H1 (cell line): Measurements from ENCODE around the gene TEX38. TPM values are rescaled to one million over a fixed set of nuclear protein-coding genes. Genes with fewer than 3 reads are reported as not detected.
"Not testable (repeated sequence)": the region's sequence is repeated elsewhere in the genome, so short reads cannot be mapped to it uniquely, and the experiment has no call there.

Experiments
- CTCF ChIA-PET: fragments of 300-600 bp; sonication (Branson Sonifier 250); formaldehyde crosslinking; loops from one replicate; lab custom pipeline; 2021; ENCODE audit not compliant: partially characterized antibody; lab: Charles Lee
- POLR2A ChIA-PET: fragments of 300-600 bp; sonication (Branson Sonifier 250); formaldehyde crosslinking; loops from one replicate; lab custom pipeline; 2021; ENCODE audit warnings: inconsistent platforms; ENCODE audit not compliant: partially characterized antibody; lab: Charles Lee
- DNase-seq, 2 experiments: peaks; one replicate each; pipeline versions ENCODE4 v3.0.0 to v3.0.0-alpha.2; 2010 to 2022; ENCODE audit warnings: low spot score in 2 of 2, low read depth in 1 of 2, mixed read lengths in 1 of 2
- FAIRE-seq: peaks from 2 replicates; lab custom pipeline; 2011; peaks lifted over from hg19 to GRCh38; lab: Jason Lieb, UNC
- H2AFZ ChIP-seq: 2 replicates; pipeline ENCODE4 v1.8.1; 2012; ENCODE audit warnings: low read length, inconsistent platforms
- H2AK5ac ChIP-seq: 2 replicates; pipeline ENCODE4 v1.6.1; 2013; ENCODE audit warnings: low read depth, low read length
- H2BK120ac ChIP-seq: replicated peaks from 2 replicates; pipeline ENCODE3; 2013; ENCODE audit warnings: low read depth, low read length, inconsistent platforms
- H2BK12ac ChIP-seq: 2 replicates; pipeline ENCODE4 v1.6.1; 2013; ENCODE audit warnings: low read depth, low read length
- H2BK15ac ChIP-seq: 2 replicates; pipeline ENCODE4 v1.6.1; 2013; ENCODE audit warnings: low read length
- H2BK20ac ChIP-seq: 2 replicates; pipeline ENCODE4 v1.6.1; 2013; ENCODE audit warnings: low read length
- H2BK5ac ChIP-seq: 2 replicates; pipeline ENCODE4 v1.6.1; 2013; ENCODE audit warnings: low read depth, low read length
- H3K14ac ChIP-seq: 2 replicates; pipeline ENCODE4 v1.6.1; 2013; ENCODE audit warnings: inconsistent platforms; ENCODE audit not compliant: insufficient read length
- H3K18ac ChIP-seq: 2 replicates; pipeline ENCODE4 v1.6.1; 2013; ENCODE audit warnings: low read length; ENCODE audit errors: extremely low read depth
- H3K23ac ChIP-seq: 2 replicates; pipeline ENCODE4 v1.6.1; 2013; ENCODE audit warnings: inconsistent platforms; ENCODE audit not compliant: insufficient read length
- H3K23me2 ChIP-seq: 2 replicates; pipeline ENCODE4 v1.6.1; 2013; ENCODE audit warnings: low read depth, low read length
- H3K27ac ChIP-seq: 2 replicates; pipeline ENCODE4 v1.6.1; 2011; ENCODE audit warnings: low read depth, low read length, inconsistent platforms
- H3K27me3 ChIP-seq, 4 experiments: replicated peaks in 1 of 4; 1 replicate in 1 of 4; 2 replicates in 3 of 4; pipeline versions ENCODE4 v1.6.1 to v1.8.1; 2011 to 2013; ENCODE audit warnings: low read length in 3 of 4, mild to moderate bottlenecking in 3 of 4, inconsistent platforms in 2 of 4, mixed read lengths in 2 of 4, moderate library complexity in 1 of 4; ENCODE audit not compliant: control insufficient read depth in 3 of 4, insufficient read depth in 3 of 4; ENCODE audit errors: extremely low read depth in 1 of 4
- H3K36me3 ChIP-seq, 4 experiments: 2 replicates each; pipeline versions ENCODE4 v1.6.1 to v1.8.1; 2011 to 2013; ENCODE audit warnings: mild to moderate bottlenecking in 4 of 4, low read length in 3 of 4, moderate library complexity in 2 of 4, control low read depth in 1 of 4, inconsistent platforms in 1 of 4; ENCODE audit not compliant: insufficient read depth in 4 of 4, control insufficient read depth in 2 of 4
- H3K4ac ChIP-seq: replicated peaks from 2 replicates; pipeline ENCODE3; 2013; ENCODE audit warnings: low read length, low read depth, mixed read lengths, inconsistent platforms; ENCODE audit not compliant: insufficient read length
- H3K4me1 ChIP-seq, 4 experiments: replicated peaks in 1 of 4; 1 replicate in 1 of 4; 2 replicates in 3 of 4; pipeline versions ENCODE4 v1.6.1 to v1.8.1; 2011 to 2013; ENCODE audit warnings: low read length in 3 of 4, inconsistent platforms in 2 of 4, mixed read lengths in 1 of 4; ENCODE audit not compliant: insufficient read depth in 4 of 4, control insufficient read depth in 3 of 4
- H3K4me2 ChIP-seq, 2 experiments: 2 replicates each; pipeline versions ENCODE4 v1.6.1 to v1.8.1; 2011 to 2013; ENCODE audit warnings: low read depth in 2 of 2, low read length in 2 of 2, control low read depth in 1 of 2, inconsistent platforms in 1 of 2, mild to moderate bottlenecking in 1 of 2; ENCODE audit not compliant: insufficient read depth in 1 of 2
- H3K4me3 ChIP-seq, 4 experiments: fragments of 200-600, 300-600 bp in 1 of 4; sonication (generic), shearing (Covaris generic), sonication (Bioruptor Twin) in 1 of 4; 2 replicates each; pipeline versions ENCODE4 v1.5.1 to v1.8.1; 2011 to 2016; ENCODE audit warnings: low read length in 4 of 4, low read depth in 3 of 4, control low read depth in 2 of 4, inconsistent platforms in 2 of 4, mild to moderate bottlenecking in 2 of 4, mixed read lengths in 1 of 4, moderate library complexity in 1 of 4; ENCODE audit not compliant: insufficient read depth in 2 of 4; ENCODE audit errors: extremely low read depth in 1 of 4
- H3K56ac ChIP-seq: replicated peaks from 2 replicates; pipeline ENCODE3; 2013; ENCODE audit warnings: low read depth, mild to moderate bottlenecking, mixed read lengths, low read length, inconsistent platforms; ENCODE audit not compliant: insufficient read length
- H3K79me1 ChIP-seq: 2 replicates; pipeline ENCODE4 v1.6.1; 2013; ENCODE audit warnings: low read depth, low read length, control low read depth
- H3K79me2 ChIP-seq, 2 experiments: 2 replicates each; pipeline versions ENCODE4 v1.6.1 to v1.8.1; 2012 to 2013; ENCODE audit warnings: low read length in 2 of 2, mild to moderate bottlenecking in 2 of 2, inconsistent platforms in 1 of 2; ENCODE audit not compliant: insufficient read depth in 2 of 2, control insufficient read depth in 1 of 2
- H3K9ac ChIP-seq, 4 experiments: replicated peaks in 1 of 4; 1 replicate in 1 of 4; 2 replicates in 3 of 4; pipeline versions ENCODE4 v1.6.1 to v1.8.1; 2011 to 2013; ENCODE audit warnings: low read depth in 3 of 4, low read length in 3 of 4, control low read depth in 2 of 4, mild to moderate bottlenecking in 2 of 4, moderate library complexity in 2 of 4, inconsistent platforms in 1 of 4; ENCODE audit errors: extremely low read depth in 1 of 4
- H3K9me3 ChIP-seq, 2 experiments: 2 replicates each; pipeline versions ENCODE4 v1.6.1 to v1.8.1; 2012 to 2013; ENCODE audit warnings: mild to moderate bottlenecking in 2 of 2, moderate library complexity in 2 of 2, control low read depth in 1 of 2, inconsistent platforms in 1 of 2, low read depth in 1 of 2, low read length in 1 of 2, mixed read lengths in 1 of 2; ENCODE audit not compliant: insufficient read depth in 2 of 2
- H4K20me1 ChIP-seq, 2 experiments: replicated peaks in 1 of 2; 2 replicates each; pipeline versions ENCODE3 to v1.8.1; 2011 to 2013; ENCODE audit warnings: inconsistent platforms in 2 of 2, low read length in 2 of 2, mild to moderate bottlenecking in 1 of 2; ENCODE audit not compliant: insufficient read depth in 2 of 2, control insufficient read depth in 1 of 2
- H4K5ac ChIP-seq: 2 replicates; pipeline ENCODE4 v1.6.1; 2013; ENCODE audit warnings: low read length, low read depth, mixed read lengths, inconsistent platforms; ENCODE audit not compliant: insufficient read length
- H4K8ac ChIP-seq: 2 replicates; pipeline ENCODE4 v1.8.0; 2013; ENCODE audit warnings: mild to moderate bottlenecking, moderate library complexity, low read length, inconsistent platforms; ENCODE audit not compliant: insufficient read depth; ENCODE audit errors: extremely low read depth
- H4K91ac ChIP-seq: replicated peaks from 2 replicates; pipeline ENCODE3; 2013; ENCODE audit warnings: low read length, mixed read lengths, inconsistent platforms; ENCODE audit not compliant: insufficient read length
- WGBS, 2 experiments: shearing (Covaris generic) in 1 of 2; methylation state at CpG; one replicate each; pipeline versions ENCODE4 v1.1.6 to v1.1.7; 2013 to 2015; ENCODE audit warnings: low lambda C conversion rate in 2 of 2, mixed read lengths in 2 of 2, inconsistent platforms in 1 of 2, low coverage in 1 of 2, missing lambda C conversion rate in 1 of 2; ENCODE audit not compliant: insufficient replicate concordance in 2 of 2, insufficient coverage in 1 of 2, insufficient read length in 1 of 2; ENCODE audit errors: extremely low coverage in 1 of 2, missing lambda C conversion rate in 1 of 2; 5-methylcytosine and 5-hydroxymethylcytosine counted together
- polyA plus RNA-seq, 7 experiments: library from polyadenylated mRNA; depleted of rRNA in 3 of 7; stranded (reverse) in 5 of 7; unstranded in 2 of 7; fragments of >200 nt in 5 of 7; fragments of 200-250 nt in 2 of 7; gene quantifications; 1 replicate in 5 of 7; 2 replicates in 1 of 7; 4 replicates in 1 of 7; pipeline versions ENCODE4 v1.2.1 to v1.2.3, GENCODE V29; 2011 to 2013; ENCODE audit warnings: missing spikeins in 2 of 7, mixed read lengths in 2 of 7
- total RNA-seq: library from RNA; stranded (reverse); fragmentation: NEBNext Ultra II Directional; extraction: Animal tissue kit (Norgen Biotek cat#: 25700); gene quantifications from 2 replicates; pipeline ENCODE4 v1.2.1, GENCODE V29; 2021

TEX38 gene
- total and polyA plus RNA-seq, 2 of the 8 experiments (the other 6 are each of a cell fraction or from before 2014, with no cell fraction given): 0.33 TPM; not detected in 1

DNA sequence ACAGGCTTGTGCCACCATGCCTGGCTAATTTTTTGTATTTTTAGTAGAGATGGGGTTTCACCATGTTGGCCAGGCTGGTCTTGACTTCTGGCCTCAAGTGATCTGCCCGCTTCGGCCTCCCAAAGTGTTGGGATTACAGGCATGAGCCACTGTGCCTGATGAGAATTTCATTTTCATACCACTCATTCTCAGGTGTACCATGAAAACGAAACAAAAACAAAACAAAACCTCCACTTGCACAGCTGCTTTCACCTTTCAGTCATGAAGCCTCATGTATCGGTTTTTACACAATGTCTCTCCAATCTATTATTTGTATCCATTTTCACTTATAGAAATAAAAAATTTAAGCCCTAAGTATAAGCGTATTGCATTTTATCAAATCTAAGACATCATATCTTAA lies 11.5 kb upstream of the TEX38 start:
- not testable (repeated sequence) for H3K9ac ChIP-seq, H3K4ac ChIP-seq, H3K23ac ChIP-seq, H2BK120ac ChIP-seq, H3K9me3 ChIP-seq, H2BK5ac ChIP-seq, H3K4me1 ChIP-seq, H3K23me2 ChIP-seq, H3K4me2 ChIP-seq, H3K56ac ChIP-seq, H3K79me1 ChIP-seq, H3K14ac ChIP-seq, H3K18ac ChIP-seq, H3K27ac ChIP-seq, H4K5ac ChIP-seq, H2AK5ac ChIP-seq, H4K91ac ChIP-seq, H2BK12ac ChIP-seq, H4K8ac ChIP-seq, H2BK15ac ChIP-seq, FAIRE-seq, H4K20me1 ChIP-seq, H3K4me3 ChIP-seq, H2BK20ac ChIP-seq, H3K27me3 ChIP-seq, H3K79me2 ChIP-seq, DNase-seq, H2AFZ ChIP-seq
- ChIA-PET POLR2A (interaction anchor here (1.0 kb wide), 1 partner anchor 27 kb away, joined by 4 read pairs; no protein-coding TSS in a partner anchor), CTCF (interaction anchor here (1.5 to 1.6 kb wide), 2 partner anchors 37 to 65 kb away, joined by 4 to 6 read pairs; no protein-coding TSS in a partner anchor)
- 81% methylated on average over 5 of the region's 5 CpGs; no CpG with 5 or more reads in 1 of the 2 experiments for WGBS, 2 experiments
- H3K36me3 ChIP-seq: peaks cover 0 to 49% (median 11%) of the 10 kb centered on the region in 4 experiments; a peak in 5 of 8 replicates

- H4K20me1 ChIP-seq, H4K91ac ChIP-seq, CTCF ChIA-PET, H3K79me1 ChIP-seq, H3K4me2 ChIP-seq, H2AK5ac ChIP-seq, H3K56ac ChIP-seq, H4K8ac ChIP-seq, H2BK15ac ChIP-seq, H3K27me3 ChIP-seq, H3K9ac ChIP-seq, H3K23ac ChIP-seq, H3K27ac ChIP-seq, H3K23me2 ChIP-seq, H3K4ac ChIP-seq, FAIRE-seq, POLR2A ChIA-PET, H2BK120ac ChIP-seq, H2BK12ac ChIP-seq, H3K14ac ChIP-seq, H3K4me3 ChIP-seq, H2BK5ac ChIP-seq, H2AFZ ChIP-seq, DNase-seq, H4K5ac ChIP-seq, H3K18ac ChIP-seq, H2BK20ac ChIP-seq, H3K9me3 ChIP-seq: not testable (repeated sequence)
- peaks cover 0 to 30% (median 5%) of the 10 kb centered on the region in 4 experiments; a peak in 3 of 8 replicates for H3K36me3 ChIP-seq
- peaks cover 0 to 11% of the 10 kb centered on the region in 2 experiments; a peak in 2 of 4 replicates for H3K79me2 ChIP-seq
- WGBS, 2 experiments: 90% methylated on average over 5 of the region's 5 CpGs; no CpG with 5 or more reads in 1 of the 2 experiments
- peaks cover 4 to 10% (median 7%) of the 10 kb centered on the region in 4 experiments; a peak in 6 of 7 replicates for H3K4me1 ChIP-seq
Observed at GRCh38 chr1:46662919-46663318, 8.7 kb upstream of the TEX38 start.
